H9 (cell line): Measurements from ENCODE around the gene GRM5. TPM values are rescaled to one million over a fixed set of nuclear protein-coding genes. Genes with fewer than 3 reads are reported as not detected.

Experiments used
- DNase-seq: peaks from one replicate; pipeline ENCODE4 v3.0.0-alpha.2; 2017
- H2AFZ ChIP-seq: one replicate; pipeline ENCODE4 v1.6.1; 2013; ENCODE audit warnings: mild to moderate bottlenecking, low read length, control low read depth, moderate library complexity
- H2AK5ac ChIP-seq: 2 replicates; pipeline ENCODE4 v1.6.1; 2013; ENCODE audit warnings: low read length, control low read depth, mixed read lengths; ENCODE audit not compliant: insufficient read length
- H2BK120ac ChIP-seq: one replicate; pipeline ENCODE4 v1.6.1; 2013; ENCODE audit warnings: low read depth, mild to moderate bottlenecking, low read length, control low read depth, inconsistent platforms; ENCODE audit not compliant: poor library complexity, severe bottlenecking
- H2BK12ac ChIP-seq: 2 replicates; pipeline ENCODE4 v1.6.1; 2013; ENCODE audit warnings: low read length, control low read depth, mixed read lengths, low read depth; ENCODE audit not compliant: insufficient read length
- H2BK15ac ChIP-seq: 2 replicates; pipeline ENCODE4 v1.6.1; 2013; ENCODE audit warnings: low read depth, low read length, control low read depth
- H2BK20ac ChIP-seq: one replicate; pipeline ENCODE4 v1.6.1; 2013; ENCODE audit warnings: low read depth, mild to moderate bottlenecking, low read length, control low read depth, inconsistent platforms; ENCODE audit not compliant: poor library complexity, severe bottlenecking
- H2BK5ac ChIP-seq: 2 replicates; pipeline ENCODE4 v1.6.1; 2013; ENCODE audit warnings: low read length, control low read depth, mixed read lengths; ENCODE audit not compliant: insufficient read length
- H3K14ac ChIP-seq: 2 replicates; pipeline ENCODE4 v1.6.1; 2013; ENCODE audit warnings: low read length, control low read depth; ENCODE audit not compliant: insufficient read depth
- H3K18ac ChIP-seq: 2 replicates; pipeline ENCODE4 v1.6.1; 2013; ENCODE audit warnings: low read depth, mild to moderate bottlenecking, mixed read lengths, low read length, control low read depth; ENCODE audit not compliant: insufficient read length
- H3K23ac ChIP-seq: 2 replicates; pipeline ENCODE4 v1.6.1; 2013; ENCODE audit warnings: low read length, control low read depth, mixed read lengths, low read depth; ENCODE audit not compliant: insufficient read length
- H3K23me2 ChIP-seq: 2 replicates; pipeline ENCODE4 v1.6.1; 2013; ENCODE audit warnings: low read depth, mild to moderate bottlenecking, mixed read lengths, low read length, control low read depth; ENCODE audit not compliant: insufficient read length, poor library complexity, severe bottlenecking
- H3K27ac ChIP-seq: 2 replicates; pipeline ENCODE4 v1.5.1; 2013; ENCODE audit warnings: low read length, control low read depth, mixed read lengths, low read depth; ENCODE audit not compliant: insufficient read length
- H3K27me3 ChIP-seq: 2 replicates; pipeline ENCODE4 v1.6.1; 2013; ENCODE audit warnings: low read length, control low read depth, inconsistent platforms; ENCODE audit not compliant: insufficient read depth
- H3K4ac ChIP-seq: 2 replicates; pipeline ENCODE4 v1.6.1; 2013; ENCODE audit warnings: low read depth, mild to moderate bottlenecking, control low read depth, inconsistent platforms, low read length, moderate library complexity
- H3K4me1 ChIP-seq: 2 replicates; pipeline ENCODE4 v1.6.1; 2013; ENCODE audit warnings: low read length, control low read depth, inconsistent platforms; ENCODE audit not compliant: insufficient read depth
- H3K4me2 ChIP-seq: 2 replicates; pipeline ENCODE4 v1.6.1; 2013; ENCODE audit warnings: low read length, control low read depth, mixed read lengths; ENCODE audit not compliant: insufficient read length, insufficient read depth
- H3K56ac ChIP-seq: 2 replicates; pipeline ENCODE4 v1.6.1; 2013; ENCODE audit warnings: low read depth, mild to moderate bottlenecking, mixed read lengths, low read length, control low read depth; ENCODE audit not compliant: insufficient read length
- H3K79me1 ChIP-seq: 2 replicates; pipeline ENCODE4 v1.6.1; 2013; ENCODE audit warnings: low read depth, mild to moderate bottlenecking, moderate library complexity, low read length, control low read depth, inconsistent platforms; ENCODE audit not compliant: insufficient read depth, poor library complexity, severe bottlenecking
- H3K79me2 ChIP-seq: 2 replicates; pipeline ENCODE4 v1.6.1; 2013; ENCODE audit warnings: low read length, control low read depth, inconsistent platforms; ENCODE audit not compliant: insufficient read depth
- H3K9ac ChIP-seq: 2 replicates; pipeline ENCODE4 v1.6.1; 2013; ENCODE audit warnings: low read length, control low read depth, mixed read lengths; ENCODE audit not compliant: insufficient read length; ENCODE audit errors: extremely low read depth
- H3K9me3 ChIP-seq: one replicate; pipeline ENCODE4 v1.6.1; 2013; ENCODE audit warnings: low read depth, low read length, inconsistent platforms; ENCODE audit not compliant: control insufficient read depth
- H3T11ph ChIP-seq: one replicate; pipeline ENCODE4 v1.6.1; 2013; ENCODE audit warnings: mild to moderate bottlenecking, low read length, control low read depth, inconsistent platforms
- H4K20me1 ChIP-seq: one replicate; pipeline ENCODE4 v1.6.1; 2013; ENCODE audit not compliant: control insufficient read depth, insufficient read length, insufficient read depth
- H4K5ac ChIP-seq: 2 replicates; pipeline ENCODE4 v1.6.1; 2013; ENCODE audit warnings: low read depth, mild to moderate bottlenecking, mixed read lengths, low read length, control low read depth; ENCODE audit not compliant: insufficient read length
- H4K8ac ChIP-seq: replicated peaks from 2 replicates; pipeline ENCODE4 v1.6.1; 2013; ENCODE audit warnings: low read length, control low read depth, mixed read lengths, low read depth; ENCODE audit not compliant: insufficient read length
- H4K91ac ChIP-seq: 2 replicates; pipeline ENCODE4 v1.6.1; 2013; ENCODE audit warnings: low read depth, mild to moderate bottlenecking, moderate library complexity, mixed read lengths, low read length, control low read depth; ENCODE audit not compliant: insufficient read length
- H3K27ac Mint-ChIP-seq, 3 experiments: 2 replicates in 2 of 3; 3 replicates in 1 of 3; pipeline ENCODE4 v1.8.0; 2020 to 2021; ENCODE audit warnings: mixed read lengths in 3 of 3, mild to moderate bottlenecking in 1 of 3, moderate library complexity in 1 of 3
- H3K27me3 Mint-ChIP-seq: 2 replicates; pipeline ENCODE4 v1.8.0; 2021; ENCODE audit warnings: low read depth, mild to moderate bottlenecking, moderate library complexity, mixed read lengths
- H3K36me3 Mint-ChIP-seq, 3 experiments: 2 replicates in 2 of 3; 3 replicates in 1 of 3; pipeline ENCODE4 v1.8.0; 2020 to 2021; ENCODE audit warnings: low read depth in 3 of 3, mixed read lengths in 3 of 3; ENCODE audit not compliant: insufficient read depth in 1 of 3
- H3K4me1 Mint-ChIP-seq, 2 experiments: 2 replicates each; pipeline ENCODE4 v1.8.0; 2020; ENCODE audit warnings: mixed read lengths in 2 of 2
- H3K4me3 Mint-ChIP-seq, 2 experiments: 2 replicates in 1 of 2; 3 replicates in 1 of 2; pipeline ENCODE4 v1.8.0; 2020 to 2021; ENCODE audit warnings: mild to moderate bottlenecking in 2 of 2, mixed read lengths in 2 of 2, moderate library complexity in 1 of 2
- H3K9me3 Mint-ChIP-seq, 2 experiments: 2 replicates in 1 of 2; 3 replicates in 1 of 2; pipeline ENCODE4 v1.8.0; 2020; ENCODE audit warnings: mild to moderate bottlenecking in 2 of 2, mixed read lengths in 2 of 2, moderate library complexity in 1 of 2
- WGBS: extraction: QIAGEN DNeasy Blood & Tissue Kit; methylation state at CpG from one replicate; pipeline ENCODE4 v1.1.7; 2013; ENCODE audit warnings: missing lambda C conversion rate, low lambda C conversion rate, mixed read lengths; ENCODE audit not compliant: insufficient read length; ENCODE audit errors: extremely low coverage; 5-methylcytosine and 5-hydroxymethylcytosine counted together
- total RNA-seq: library from RNA; stranded (reverse); gene quantifications from 2 replicates; pipeline ENCODE4 v1.2.1, GENCODE V29; 2021
- TF ChIP-seq, protein P1 (sequence below): fragments of 200-600 bp; sonication (generic); conservative IDR thresholded peaks from 3 replicates; pipeline ENCODE4 v1.8.0; 2021; ENCODE audit warnings: antibody characterized with exemption, mild to moderate bottlenecking

Gene GRM5
- total RNA-seq, 1 experiment from 2014 or later, result not detected

DNA sequence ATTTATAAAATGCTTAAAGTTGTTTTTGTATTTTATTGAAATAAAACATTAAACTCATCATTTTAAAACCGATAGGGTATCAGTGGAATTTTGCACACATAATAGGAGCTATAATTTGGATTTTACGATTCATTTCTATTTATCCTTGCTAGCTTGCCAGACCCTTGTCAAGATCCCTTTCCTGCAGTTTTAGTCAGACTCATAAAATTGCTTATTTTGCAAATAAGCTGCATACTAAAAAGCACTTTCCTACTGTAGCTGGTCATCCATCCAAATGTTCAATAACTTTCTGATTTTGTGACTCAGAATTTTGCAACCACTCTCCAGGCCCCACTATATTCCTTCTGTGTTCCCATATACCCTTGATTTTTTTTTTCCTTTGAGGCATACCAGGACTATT, 489.0 kb downstream of the GRM5 start:
- no peak overlapping the region for H3K4ac ChIP-seq
- H2BK20ac ChIP-seq, result no peak overlapping the region
- Mint-ChIP-seq H3K9me3 (no peaks in the 10 kb centered on the region), H3K4me3 (no peak overlapping the region), H3K36me3 (no peaks in the 10 kb centered on the region), H3K4me1 (peaks cover 0 to 3% of the 10 kb centered on the region in 2 experiments; a peak in 1 of 4 replicates), H3K27ac (no peak overlapping the region), H3K27me3 (no peaks in the 10 kb centered on the region)
- no peak overlapping the region for H3K27ac ChIP-seq
- H2BK12ac ChIP-seq, result no peak overlapping the region
- no peak overlapping the region for H2BK5ac ChIP-seq
- H2BK15ac ChIP-seq, result no peak overlapping the region
- no peak overlapping the region for H3K14ac ChIP-seq
- H3K56ac ChIP-seq, result no peak overlapping the region
- no peak overlapping the region for H2BK120ac ChIP-seq
- no peaks in the 10 kb centered on the region for H3K27me3 ChIP-seq
- WGBS, result no CpG with 5 or more reads among the region's 2 CpGs
- no peak overlapping the region for H3K18ac ChIP-seq
- TF ChIP-seq, protein P1, sequence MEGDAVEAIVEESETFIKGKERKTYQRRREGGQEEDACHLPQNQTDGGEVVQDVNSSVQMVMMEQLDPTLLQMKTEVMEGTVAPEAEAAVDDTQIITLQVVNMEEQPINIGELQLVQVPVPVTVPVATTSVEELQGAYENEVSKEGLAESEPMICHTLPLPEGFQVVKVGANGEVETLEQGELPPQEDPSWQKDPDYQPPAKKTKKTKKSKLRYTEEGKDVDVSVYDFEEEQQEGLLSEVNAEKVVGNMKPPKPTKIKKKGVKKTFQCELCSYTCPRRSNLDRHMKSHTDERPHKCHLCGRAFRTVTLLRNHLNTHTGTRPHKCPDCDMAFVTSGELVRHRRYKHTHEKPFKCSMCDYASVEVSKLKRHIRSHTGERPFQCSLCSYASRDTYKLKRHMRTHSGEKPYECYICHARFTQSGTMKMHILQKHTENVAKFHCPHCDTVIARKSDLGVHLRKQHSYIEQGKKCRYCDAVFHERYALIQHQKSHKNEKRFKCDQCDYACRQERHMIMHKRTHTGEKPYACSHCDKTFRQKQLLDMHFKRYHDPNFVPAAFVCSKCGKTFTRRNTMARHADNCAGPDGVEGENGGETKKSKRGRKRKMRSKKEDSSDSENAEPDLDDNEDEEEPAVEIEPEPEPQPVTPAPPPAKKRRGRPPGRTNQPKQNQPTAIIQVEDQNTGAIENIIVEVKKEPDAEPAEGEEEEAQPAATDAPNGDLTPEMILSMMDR, result no peak
- no peak overlapping the region for H3K4me2 ChIP-seq
- H3T11ph ChIP-seq, result no peak overlapping the region
- no peak overlapping the region for H2AFZ ChIP-seq
- no peak overlapping the region for H3K9ac ChIP-seq
- H4K20me1 ChIP-seq, result no peaks in the 10 kb centered on the region
- H3K23ac ChIP-seq, result no peak overlapping the region
- H3K79me2 ChIP-seq, result no peaks in the 10 kb centered on the region
- H3K4me1 ChIP-seq, result no peaks in the 10 kb centered on the region; the same call in 1 of the 2 replicates
- no peaks in the 10 kb centered on the region for H3K23me2 ChIP-seq
- H4K5ac ChIP-seq, result no peak overlapping the region
- DNase-seq, result no peak
- no peaks in the 10 kb centered on the region for H3K79me1 ChIP-seq
- no peak overlapping the region for H4K8ac ChIP-seq
- H3K9me3 ChIP-seq, result no peaks in the 10 kb centered on the region
- no peak overlapping the region for H4K91ac ChIP-seq
- no peak overlapping the region for H2AK5ac ChIP-seq
